ENCODE data around the gene POU4F3.

Gene POU4F3

DNA sequence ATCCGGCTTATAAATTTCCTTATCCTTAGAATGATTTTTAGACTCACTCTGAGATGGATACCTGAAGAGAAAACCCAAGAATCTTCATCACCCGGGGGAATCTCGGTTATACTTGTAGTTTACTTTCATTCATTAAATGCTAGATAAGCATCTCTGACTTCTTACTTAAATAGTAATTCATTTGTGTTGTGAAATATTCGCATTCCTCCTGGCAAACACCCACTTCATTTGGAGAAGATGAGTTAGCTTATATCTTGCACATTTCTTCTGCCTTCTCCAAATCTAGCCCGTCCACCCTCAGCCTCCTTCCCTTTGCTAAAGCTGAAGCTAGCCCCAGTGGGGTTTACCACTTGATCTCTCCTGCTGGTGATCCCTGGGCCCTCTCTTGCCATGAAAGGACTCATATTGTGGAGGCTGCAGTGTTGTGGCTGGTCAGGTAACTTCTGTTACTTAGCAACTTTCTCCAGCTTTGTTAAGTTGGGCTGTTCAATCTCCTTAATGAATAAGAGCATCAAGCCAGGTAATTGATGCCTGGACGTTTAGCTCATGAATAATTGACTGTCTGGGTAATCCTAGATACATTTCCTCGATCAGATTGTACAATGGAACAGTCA is 11.3 kb upstream of the POU4F3 start:
- Histone ChIP-seq H3K27me3 (ENCODE audit: insufficient read depth, low read length) (peaks cover 21% of the 10 kb centered on the region), H3K4me1 (ENCODE audit: insufficient read depth, low read length) (no peaks in the 10 kb centered on the region), H3K9me3 (ENCODE audit: low read length) (no peaks in the 10 kb centered on the region), H3K36me3 (ENCODE audit: insufficient read depth, low read length) (no peaks in the 10 kb centered on the region), H2AFZ (ENCODE audit: low read depth, low read length) (no peak overlapping the region), H3K4me3 (ENCODE audit: low read length) (no peak overlapping the region)

DNA sequence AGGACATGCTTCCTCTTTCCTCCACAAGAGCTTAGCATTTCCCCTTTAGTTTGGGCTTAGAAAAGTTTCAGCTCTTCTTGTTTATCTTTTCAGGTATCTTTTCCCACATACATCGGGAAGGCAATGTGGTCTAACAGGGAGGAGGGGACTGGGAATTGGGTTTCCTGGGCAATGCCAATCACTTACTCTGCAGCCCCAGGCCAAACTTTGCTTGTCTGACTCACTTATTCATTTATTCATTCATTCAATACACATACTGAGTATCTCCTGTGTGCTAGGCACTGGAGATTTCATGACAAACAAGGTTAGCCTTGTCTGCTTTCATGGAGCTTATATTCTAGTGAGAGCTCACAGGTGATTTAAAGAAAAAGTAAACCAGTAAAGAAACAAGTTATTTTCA is 10.7 kb upstream of the POU4F3 start:
- no peaks in the 10 kb centered on the region for H3K4me1 ChIP-seq (ENCODE audit: insufficient read depth, low read length)

DNA sequence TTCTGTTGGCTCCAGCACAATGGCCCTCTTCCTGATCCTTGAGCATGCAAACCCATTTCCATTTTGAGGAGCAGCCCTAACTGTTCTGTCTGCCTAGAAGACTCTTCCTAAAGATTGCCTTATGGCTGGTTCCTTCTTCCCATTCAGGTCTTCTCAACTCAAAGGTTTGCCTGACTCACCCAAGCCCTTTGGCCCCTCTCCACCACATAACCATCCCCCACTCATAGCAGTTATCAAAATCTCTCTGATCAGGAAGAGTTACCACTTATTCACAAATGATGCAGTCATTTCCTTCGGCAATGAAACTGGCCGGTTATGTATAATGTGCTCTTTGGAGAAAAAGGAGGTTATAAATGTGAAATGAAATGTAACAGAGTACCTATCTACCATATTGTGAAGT is 8.9 kb upstream of the POU4F3 start:
- H3K4me1 ChIP-seq (ENCODE audit: insufficient read depth, low read length) = no peaks in the 10 kb centered on the region
- no peak overlapping the region for H2AFZ ChIP-seq (ENCODE audit: low read depth, low read length)
- H3K9me3 ChIP-seq (ENCODE audit: low read length) = no peaks in the 10 kb centered on the region
- H3K36me3 ChIP-seq (ENCODE audit: insufficient read depth, low read length) = no peaks in the 10 kb centered on the region
- peaks cover 45% of the 10 kb centered on the region for H3K27me3 ChIP-seq (ENCODE audit: insufficient read depth, low read length)
- H3K4me3 ChIP-seq (ENCODE audit: low read length) = no peak overlapping the region

More for the DNA sequence above, 10.7 kb upstream of the POU4F3 start:
- Histone ChIP-seq H3K9me3 (ENCODE audit: low read length) (no peaks in the 10 kb centered on the region), H3K27me3 (ENCODE audit: insufficient read depth, low read length) (peaks cover 28% of the 10 kb centered on the region), H3K4me3 (ENCODE audit: low read length) (no peak overlapping the region), H2AFZ (ENCODE audit: low read depth, low read length) (no peak overlapping the region), H3K36me3 (ENCODE audit: insufficient read depth, low read length) (no peaks in the 10 kb centered on the region)

DNA sequence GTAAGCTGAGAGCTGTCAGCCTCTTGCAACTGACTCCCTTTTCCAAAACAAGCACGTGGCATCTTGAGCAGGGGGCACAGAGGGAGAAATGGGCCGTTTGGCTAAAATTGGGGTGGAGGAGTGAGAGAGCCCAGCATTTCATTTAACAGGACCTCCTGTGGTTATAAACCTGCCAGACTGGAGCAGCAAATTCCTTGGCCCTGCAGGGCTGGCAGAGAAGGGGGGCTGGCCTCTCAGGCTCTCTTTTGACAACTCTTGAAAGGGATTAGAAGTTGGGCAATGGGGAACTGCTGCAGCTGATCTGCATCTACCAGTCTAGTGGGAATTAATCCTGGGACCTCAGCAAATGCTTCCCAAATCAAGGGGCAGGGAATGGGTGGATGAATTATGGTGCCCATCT is 7.2 kb upstream of the POU4F3 start:
- Histone ChIP-seq H3K27me3 (ENCODE audit: insufficient read depth, low read length) (peaks cover 58% of the 10 kb centered on the region), H3K9me3 (ENCODE audit: low read length) (no peaks in the 10 kb centered on the region), H3K4me1 (ENCODE audit: insufficient read depth, low read length) (no peaks in the 10 kb centered on the region), H2AFZ (ENCODE audit: low read depth, low read length) (no peak overlapping the region), H3K36me3 (ENCODE audit: insufficient read depth, low read length) (no peaks in the 10 kb centered on the region), H3K4me3 (ENCODE audit: low read length) (no peak overlapping the region)

DNA sequence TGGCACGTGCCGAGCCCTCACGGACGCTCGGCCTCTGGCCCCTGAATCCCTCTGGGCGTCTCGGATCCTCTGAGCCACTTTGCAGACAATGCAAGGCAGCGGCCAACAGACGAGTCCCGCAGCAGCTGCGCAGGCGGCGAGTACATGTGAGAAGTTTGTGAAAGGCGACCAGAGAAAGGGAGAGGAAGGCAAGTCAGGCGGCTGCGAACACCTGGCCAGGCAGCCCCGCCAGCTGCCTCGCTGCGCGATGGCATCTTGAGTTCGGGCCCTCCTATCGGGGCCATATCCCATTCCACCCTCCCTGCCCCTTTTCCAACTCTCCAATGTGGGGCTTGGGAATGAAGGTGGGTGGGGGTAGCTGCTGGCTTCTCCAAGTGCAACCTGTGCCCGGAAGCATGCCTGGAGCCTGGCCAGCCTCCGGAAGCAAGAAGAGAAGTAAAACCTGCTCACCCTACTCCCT is 4.5 kb upstream of the POU4F3 start:
- H3K4me1 ChIP-seq (ENCODE audit: insufficient read depth, low read length) = no peaks in the 10 kb centered on the region
- no peak overlapping the region for H3K4me3 ChIP-seq (ENCODE audit: low read length)
- no peak overlapping the region for H2AFZ ChIP-seq (ENCODE audit: low read depth, low read length)
- no peaks in the 10 kb centered on the region for H3K36me3 ChIP-seq (ENCODE audit: insufficient read depth, low read length)
- no peaks in the 10 kb centered on the region for H3K9me3 ChIP-seq (ENCODE audit: low read length)
- peaks cover 81% of the 10 kb centered on the region for H3K27me3 ChIP-seq (ENCODE audit: insufficient read depth, low read length)

DNA sequence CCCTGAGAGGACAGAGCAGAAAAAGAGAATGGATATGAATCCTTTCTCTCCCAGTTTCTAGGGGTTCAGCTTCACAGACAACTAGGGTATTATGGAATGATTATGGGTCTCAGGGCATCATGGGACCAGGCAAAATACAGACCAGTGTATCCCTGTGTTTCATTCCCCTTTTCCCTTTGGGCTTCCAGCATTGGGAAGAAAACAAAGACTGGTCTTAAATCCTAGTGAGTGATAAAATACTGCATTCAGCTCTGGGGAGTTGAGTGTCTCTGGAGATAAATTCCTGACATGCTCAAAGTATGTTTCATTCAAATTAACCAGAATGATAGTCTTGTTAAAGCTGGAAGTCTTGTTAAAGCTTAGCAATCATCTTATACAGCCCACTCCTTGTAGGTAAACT is 2.4 kb upstream of the POU4F3 start:
- Histone ChIP-seq H3K36me3 (ENCODE audit: insufficient read depth, low read length) (no peaks in the 10 kb centered on the region), H3K9me3 (ENCODE audit: low read length) (no peaks in the 10 kb centered on the region), H3K4me1 (ENCODE audit: insufficient read depth, low read length) (no peaks in the 10 kb centered on the region)

DNA sequence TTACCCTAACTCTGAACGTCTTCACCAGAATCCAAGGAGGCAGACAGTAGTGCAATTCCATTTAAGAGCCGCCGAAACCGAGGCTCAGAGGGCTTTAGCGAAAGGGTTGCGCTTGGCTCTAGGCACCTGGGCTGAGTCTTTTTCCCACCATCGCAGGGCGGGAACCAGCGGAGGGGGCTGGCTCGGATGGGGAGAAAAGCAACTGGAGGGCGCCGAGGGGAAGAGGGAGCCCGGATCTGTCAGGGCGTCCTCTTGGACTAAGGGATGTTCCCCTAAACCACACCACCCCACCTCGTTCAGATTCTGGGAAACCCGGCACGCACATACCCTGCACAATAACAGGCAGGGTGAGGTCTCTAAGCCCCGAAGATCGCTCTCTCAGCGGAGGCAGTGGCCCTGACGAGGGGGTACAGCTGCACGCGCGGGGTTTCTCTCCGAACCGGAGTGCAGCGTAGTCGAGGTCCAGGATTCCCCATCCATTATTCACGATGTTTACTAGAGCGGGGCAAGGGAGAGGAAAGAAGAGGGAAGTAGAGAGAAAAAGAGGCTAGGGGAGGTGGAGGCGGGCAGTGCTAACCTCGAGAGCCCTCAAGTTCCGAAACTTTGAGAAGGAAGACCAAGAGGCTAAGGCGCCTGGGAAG is 1.3 kb upstream of the POU4F3 start:
- H3K36me3 ChIP-seq (ENCODE audit: insufficient read depth, low read length) = no peaks in the 10 kb centered on the region
- peaks cover 96% of the 10 kb centered on the region for H3K27me3 ChIP-seq (ENCODE audit: insufficient read depth, low read length)
- no peak overlapping the region for H2AFZ ChIP-seq (ENCODE audit: low read depth, low read length)
- no peaks in the 10 kb centered on the region for H3K9me3 ChIP-seq (ENCODE audit: low read length)
- H3K4me1 ChIP-seq (ENCODE audit: insufficient read depth, low read length) = no peaks in the 10 kb centered on the region
- H3K4me3 ChIP-seq (ENCODE audit: low read length) = no peak overlapping the region

More for the DNA sequence above, 2.4 kb upstream of the POU4F3 start:
- peaks cover 93% of the 10 kb centered on the region for H3K27me3 ChIP-seq (ENCODE audit: insufficient read depth, low read length)
- H2AFZ ChIP-seq (ENCODE audit: low read depth, low read length) = no peak overlapping the region
- no peak overlapping the region for H3K4me3 ChIP-seq (ENCODE audit: low read length)

DNA sequence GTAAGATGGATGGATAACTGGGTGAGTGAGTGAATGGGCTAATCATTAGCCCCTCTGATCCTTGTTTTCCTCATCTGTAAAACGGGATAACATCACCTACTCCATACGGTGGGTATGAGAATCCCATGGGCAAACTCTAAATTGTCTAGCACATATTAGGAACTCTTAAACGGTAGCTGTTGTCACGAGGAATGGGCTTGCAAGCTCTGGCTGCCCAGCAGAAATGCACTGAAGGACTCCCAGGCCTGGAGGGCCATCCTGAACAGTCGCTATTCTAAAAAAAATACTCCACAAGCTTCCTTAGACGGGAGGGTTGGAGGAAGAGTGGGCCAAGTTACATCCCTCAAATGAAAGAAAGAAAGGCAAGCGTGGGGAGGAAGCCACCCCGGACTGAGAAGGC is 711 bp upstream of the POU4F3 start:
- Histone ChIP-seq H3K9me3 (ENCODE audit: low read length) (no peaks in the 10 kb centered on the region), H2AFZ (ENCODE audit: low read depth, low read length) (no peak overlapping the region), H3K4me3 (ENCODE audit: low read length) (no peak overlapping the region), H3K4me1 (ENCODE audit: insufficient read depth, low read length) (no peaks in the 10 kb centered on the region), H3K36me3 (ENCODE audit: insufficient read depth, low read length) (no peaks in the 10 kb centered on the region), H3K27me3 (ENCODE audit: insufficient read depth, low read length) (peaks cover 96% of the 10 kb centered on the region)

DNA sequence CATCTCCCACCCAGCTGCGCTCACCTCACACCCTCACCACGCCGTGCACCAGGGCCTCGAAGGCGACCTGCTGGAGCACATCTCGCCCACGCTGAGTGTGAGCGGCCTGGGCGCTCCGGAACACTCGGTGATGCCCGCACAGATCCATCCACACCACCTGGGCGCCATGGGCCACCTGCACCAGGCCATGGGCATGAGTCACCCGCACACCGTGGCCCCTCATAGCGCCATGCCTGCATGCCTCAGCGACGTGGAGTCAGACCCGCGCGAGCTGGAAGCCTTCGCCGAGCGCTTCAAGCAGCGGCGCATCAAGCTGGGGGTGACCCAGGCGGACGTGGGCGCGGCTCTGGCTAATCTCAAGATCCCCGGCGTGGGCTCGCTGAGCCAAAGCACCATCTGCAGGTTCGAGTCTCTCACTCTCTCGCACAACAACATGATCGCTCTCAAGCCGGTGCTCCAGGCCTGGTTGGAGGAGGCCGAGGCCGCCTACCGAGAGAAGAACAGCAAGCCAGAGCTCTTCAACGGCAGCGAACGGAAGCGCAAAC is 1.1 kb downstream of the POU4F3 start:
- Histone ChIP-seq H3K4me1 (ENCODE audit: insufficient read depth, low read length) (no peaks in the 10 kb centered on the region), H3K27me3 (ENCODE audit: insufficient read depth, low read length) (peaks cover 96% of the 10 kb centered on the region), H3K36me3 (ENCODE audit: insufficient read depth, low read length) (no peaks in the 10 kb centered on the region), H3K4me3 (ENCODE audit: low read length) (no peak overlapping the region), H3K9me3 (ENCODE audit: low read length) (no peaks in the 10 kb centered on the region), H2AFZ (ENCODE audit: low read depth, low read length) (no peak overlapping the region)

DNA sequence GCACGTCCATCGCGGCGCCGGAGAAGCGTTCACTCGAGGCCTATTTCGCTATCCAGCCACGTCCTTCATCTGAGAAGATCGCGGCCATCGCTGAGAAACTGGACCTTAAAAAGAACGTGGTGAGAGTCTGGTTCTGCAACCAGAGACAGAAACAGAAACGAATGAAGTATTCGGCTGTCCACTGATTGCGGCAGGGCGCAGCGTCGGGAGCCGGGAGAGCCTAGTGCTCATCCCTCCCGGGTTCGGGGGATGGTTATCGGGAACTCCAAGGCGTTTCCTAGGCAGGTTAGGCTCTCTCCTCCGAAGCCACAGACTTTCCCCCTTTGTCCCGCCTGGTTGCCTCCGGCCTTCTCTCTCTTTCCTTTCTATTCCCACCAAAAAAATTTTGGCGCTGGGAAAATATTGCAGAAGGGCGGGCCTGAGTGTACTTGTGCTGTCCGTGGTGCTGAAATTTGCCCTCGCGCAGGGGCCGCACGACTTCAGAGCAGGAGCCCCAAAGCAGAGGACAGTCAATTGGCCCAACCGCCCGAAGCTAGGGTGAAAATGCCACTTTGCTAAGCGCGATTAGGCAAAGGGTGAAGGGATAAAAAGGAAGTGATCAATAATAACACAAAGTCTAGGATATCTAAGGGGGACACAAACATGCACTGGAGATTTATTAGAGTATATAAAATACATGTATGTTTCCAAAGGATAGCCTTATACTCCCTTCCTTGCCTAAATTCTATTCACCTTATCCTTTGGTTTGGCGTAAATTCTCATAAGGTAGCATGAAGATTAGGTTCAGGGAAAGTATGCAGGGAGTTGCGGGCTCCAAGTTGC is 1.8 kb downstream of the POU4F3 start:
- Histone ChIP-seq H3K4me3 (ENCODE audit: low read length) (no peak overlapping the region), H2AFZ (ENCODE audit: low read depth, low read length) (no peak overlapping the region), H3K9me3 (ENCODE audit: low read length) (no peaks in the 10 kb centered on the region), H3K36me3 (ENCODE audit: insufficient read depth, low read length) (no peaks in the 10 kb centered on the region), H3K4me1 (ENCODE audit: insufficient read depth, low read length) (no peaks in the 10 kb centered on the region), H3K27me3 (ENCODE audit: insufficient read depth, low read length) (peaks cover 99% of the 10 kb centered on the region)

DNA sequence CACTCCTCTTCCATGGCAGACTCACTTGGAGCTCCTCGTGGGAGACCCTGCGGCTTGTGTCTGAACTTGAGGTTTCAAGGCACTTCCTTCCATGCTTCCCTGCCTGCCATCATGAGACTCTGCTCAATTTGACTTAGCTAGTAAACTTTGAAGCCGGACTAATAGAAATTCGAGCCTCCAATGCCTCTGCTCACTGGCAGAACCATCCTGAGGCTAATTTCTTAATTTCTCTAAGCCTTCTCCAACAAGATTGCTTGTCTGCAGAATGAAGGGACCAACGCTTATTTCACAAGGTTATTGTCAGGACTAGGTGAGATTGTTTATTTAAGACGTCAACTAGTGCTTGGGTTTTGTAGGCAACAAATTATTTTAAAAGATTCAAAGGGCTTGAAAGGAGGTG is 3.2 kb downstream of the POU4F3 start:
- Histone ChIP-seq H3K27me3 (ENCODE audit: insufficient read depth, low read length) (peaks cover 98% of the 10 kb centered on the region), H3K9me3 (ENCODE audit: low read length) (no peaks in the 10 kb centered on the region), H3K4me1 (ENCODE audit: insufficient read depth, low read length) (no peaks in the 10 kb centered on the region), H3K36me3 (ENCODE audit: insufficient read depth, low read length) (no peaks in the 10 kb centered on the region), H2AFZ (ENCODE audit: low read depth, low read length) (no peak overlapping the region), H3K4me3 (ENCODE audit: low read length) (no peak overlapping the region)

DNA sequence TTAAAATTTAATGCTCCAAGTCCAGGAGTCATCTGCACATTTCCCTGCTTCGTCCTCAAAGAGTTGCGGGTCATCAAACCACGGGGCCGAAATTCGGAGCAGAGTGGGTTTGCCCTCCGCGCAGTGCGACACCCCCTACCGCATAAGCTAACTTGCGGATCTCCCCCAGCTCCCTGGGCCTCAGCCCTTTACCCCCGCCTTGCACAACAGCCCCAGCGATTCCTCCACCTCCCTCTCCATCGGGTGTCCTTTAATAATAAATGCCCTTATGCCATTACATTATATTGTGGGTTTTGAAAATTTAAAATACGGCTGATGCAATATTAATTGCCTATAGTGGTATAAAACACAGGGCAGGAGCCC is 3.9 kb downstream of the POU4F3 start:
- Histone ChIP-seq H3K9me3 (ENCODE audit: low read length) (no peaks in the 10 kb centered on the region), H3K4me3 (ENCODE audit: low read length) (no peak overlapping the region), H2AFZ (ENCODE audit: low read depth, low read length) (no peak overlapping the region)

More for the DNA sequence above, 3.9 kb downstream of the POU4F3 start:
- H3K36me3 ChIP-seq (ENCODE audit: insufficient read depth, low read length) = no peaks in the 10 kb centered on the region
- H3K27me3 ChIP-seq (ENCODE audit: insufficient read depth, low read length) = peaks cover 98% of the 10 kb centered on the region
- no peaks in the 10 kb centered on the region for H3K4me1 ChIP-seq (ENCODE audit: insufficient read depth, low read length)

Data from neuron (in vitro differentiated cells).